Measurements from ENCODE around the gene ATXN1. TPM values are rescaled to one million over a fixed set of nuclear protein-coding genes. Genes with fewer than 3 reads are reported as not detected.
A peak's percentile ranks its signal among the peaks of the same experiment; 100 is the strongest.

Gene ATXN1
- total RNA-seq, 4 donors from 2014 or later: 38.7 to 78.3 (median 62.6) TPM

GRCh38 chr6:16756660-16757255 is 4.5 kb downstream of the ATXN1 start:
- TF ChIP-seq EP300 (IDR thresholded peaks at IDR 0.05): no peak
- TF ChIP-seq POLR2A (IDR thresholded peaks at IDR 0.05): no peak
- no peak for TF ChIP-seq POLR2AphosphoS5 (IDR thresholded peaks at IDR 0.05)
- TF ChIP-seq, protein P1, sequence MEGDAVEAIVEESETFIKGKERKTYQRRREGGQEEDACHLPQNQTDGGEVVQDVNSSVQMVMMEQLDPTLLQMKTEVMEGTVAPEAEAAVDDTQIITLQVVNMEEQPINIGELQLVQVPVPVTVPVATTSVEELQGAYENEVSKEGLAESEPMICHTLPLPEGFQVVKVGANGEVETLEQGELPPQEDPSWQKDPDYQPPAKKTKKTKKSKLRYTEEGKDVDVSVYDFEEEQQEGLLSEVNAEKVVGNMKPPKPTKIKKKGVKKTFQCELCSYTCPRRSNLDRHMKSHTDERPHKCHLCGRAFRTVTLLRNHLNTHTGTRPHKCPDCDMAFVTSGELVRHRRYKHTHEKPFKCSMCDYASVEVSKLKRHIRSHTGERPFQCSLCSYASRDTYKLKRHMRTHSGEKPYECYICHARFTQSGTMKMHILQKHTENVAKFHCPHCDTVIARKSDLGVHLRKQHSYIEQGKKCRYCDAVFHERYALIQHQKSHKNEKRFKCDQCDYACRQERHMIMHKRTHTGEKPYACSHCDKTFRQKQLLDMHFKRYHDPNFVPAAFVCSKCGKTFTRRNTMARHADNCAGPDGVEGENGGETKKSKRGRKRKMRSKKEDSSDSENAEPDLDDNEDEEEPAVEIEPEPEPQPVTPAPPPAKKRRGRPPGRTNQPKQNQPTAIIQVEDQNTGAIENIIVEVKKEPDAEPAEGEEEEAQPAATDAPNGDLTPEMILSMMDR (IDR thresholded peaks at IDR 0.05): no peak
- Histone ChIP-seq H3K27ac (no peak overlapping the region), H3K4me1 (peaks cover 0 to 71% (median 10%) of the 10 kb centered on the region in 3 donors), H3K36me3 (peaks cover 0 to 5% of the 10 kb centered on the region in 2 donors), H3K4me3 (no peak overlapping the region), H3K27me3 (no peaks in the 10 kb centered on the region), H3K9me3 (no peaks in the 10 kb centered on the region)
- 77 to 82% methylated on average over 5 of the region's 5 CpGs for WGBS, 2 donors (ENCODE audit: low coverage in 1 of 2)
- no peak for ATAC-seq

GRCh38 chr6:16755544-16755943 is 5.7 kb downstream of the ATXN1 start:
- no peak overlapping the region for H3K4me3 ChIP-seq
- 62 to 84% methylated on average over 3 of the region's 3 CpGs for whole genome bisulfite sequencing, 2 donors (ENCODE audit: low coverage in 1 of 2)
- peaks cover 0 to 12% of the 10 kb centered on the region in 2 donors for H3K36me3 ChIP-seq
- peaks cover 0 to 71% (median 10%) of the 10 kb centered on the region in 3 donors for H3K4me1 ChIP-seq
- ATAC-seq: no peak
- no peak for TF ChIP-seq POLR2AphosphoS5 (IDR thresholded peaks at IDR 0.05)
- TF ChIP-seq, protein P1 (IDR thresholded peaks at IDR 0.05): no peak
- no peak for TF ChIP-seq EP300 (IDR thresholded peaks at IDR 0.05)
- TF ChIP-seq POLR2A (IDR thresholded peaks at IDR 0.05): no peak
- peak overlapping the region in 1 of 4 donors; percentile 57 for H3K27ac ChIP-seq
- H3K9me3 ChIP-seq: no peaks in the 10 kb centered on the region
- no peaks in the 10 kb centered on the region for H3K27me3 ChIP-seq

DNA sequence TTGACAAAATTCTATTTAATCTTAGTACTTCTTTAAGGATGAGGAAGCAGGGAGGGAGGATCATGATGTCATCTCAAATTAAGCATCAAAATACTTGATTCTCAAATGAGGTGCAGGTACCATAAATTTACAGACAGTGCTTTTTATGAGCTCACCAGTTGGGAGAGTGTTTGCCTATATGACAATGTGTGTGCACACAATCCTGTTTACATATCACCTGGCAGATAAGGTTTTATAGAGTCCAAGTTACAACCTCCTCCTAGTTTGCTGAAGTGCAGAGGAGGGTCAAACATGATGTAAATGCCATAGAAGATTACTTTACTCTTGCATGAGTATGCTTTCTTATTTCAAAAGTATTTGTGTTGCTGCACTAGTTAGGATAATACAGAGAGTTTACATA is 6.4 kb downstream of the ATXN1 start:
- Histone ChIP-seq H3K36me3 (peaks cover 0 to 12% of the 10 kb centered on the region in 2 donors), H3K27ac (peak overlapping the region in 2 of 4 donors; percentile 34 to 57), H3K4me3 (no peak overlapping the region), H3K4me1 (peaks cover 0 to 71% (median 10%) of the 10 kb centered on the region in 3 donors), H3K9me3 (no peaks in the 10 kb centered on the region), H3K27me3 (no peaks in the 10 kb centered on the region)
- no peak for ATAC-seq
- TF ChIP-seq POLR2AphosphoS5 (IDR thresholded peaks at IDR 0.05) (no peak), POLR2A (IDR thresholded peaks at IDR 0.05) (no peak), EP300 (IDR thresholded peaks at IDR 0.05) (no peak)
- TF ChIP-seq, protein P1 (IDR thresholded peaks at IDR 0.05): no peak

DNA sequence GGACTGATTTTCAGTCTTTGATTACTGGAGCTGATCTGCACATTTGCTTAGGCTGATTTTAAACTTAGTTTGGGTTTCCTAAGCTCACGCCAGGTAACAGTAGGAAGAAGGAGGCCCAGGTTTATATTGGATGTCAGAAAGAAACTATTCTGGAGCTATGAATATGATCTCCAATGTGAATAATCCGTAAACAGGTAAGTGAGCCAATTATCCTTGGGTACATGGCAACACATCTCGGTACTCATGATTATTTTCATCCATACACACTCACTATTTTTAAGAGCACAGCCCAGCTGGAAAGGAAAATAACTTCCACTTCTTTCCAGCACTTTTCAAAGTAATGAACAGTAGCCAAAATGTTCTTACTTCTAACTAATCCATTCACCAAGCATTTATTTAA is 7.0 kb downstream of the ATXN1 start:
- H3K9me3 ChIP-seq: no peaks in the 10 kb centered on the region
- no peak for TF ChIP-seq EP300 (IDR thresholded peaks at IDR 0.05)
- TF ChIP-seq POLR2A (IDR thresholded peaks at IDR 0.05): no peak
- no peak for TF ChIP-seq POLR2AphosphoS5 (IDR thresholded peaks at IDR 0.05)
- TF ChIP-seq, protein P1 (IDR thresholded peaks at IDR 0.05): no peak
- 28 to 47% methylated on average over 3 of the region's 3 CpGs for WGBS, 2 donors (ENCODE audit: low coverage in 1 of 2)
- ATAC-seq: no peak
- no peak overlapping the region for H3K4me3 ChIP-seq
- peak overlapping the region in 3 of 4 donors; percentile 9 to 57 (median 34) for H3K27ac ChIP-seq
- peaks cover 0 to 71% (median 10%) of the 10 kb centered on the region in 3 donors for H3K4me1 ChIP-seq
- H3K36me3 ChIP-seq: peaks cover 0 to 12% of the 10 kb centered on the region in 2 donors
- no peaks in the 10 kb centered on the region for H3K27me3 ChIP-seq

GRCh38 chr6:16753341-16753740 is 7.9 kb downstream of the ATXN1 start:
- peaks cover 0 to 65% (median 5%) of the 10 kb centered on the region in 3 donors for H3K4me1 ChIP-seq
- TF ChIP-seq POLR2AphosphoS5 (IDR thresholded peaks at IDR 0.05) (no peak), EP300 (IDR thresholded peaks at IDR 0.05) (no peak), POLR2A (IDR thresholded peaks at IDR 0.05) (no peak)
- TF ChIP-seq, protein P1 (IDR thresholded peaks at IDR 0.05): no peak

More at GRCh38 chr6:16753341-16753740, 7.9 kb downstream of the ATXN1 start:
- Histone ChIP-seq H3K36me3 (peaks cover 0 to 12% of the 10 kb centered on the region in 2 donors), H3K27me3 (no peaks in the 10 kb centered on the region), H3K27ac (no peak overlapping the region), H3K4me3 (no peak overlapping the region), H3K9me3 (no peaks in the 10 kb centered on the region)
- WGBS, 2 donors (ENCODE audit: low coverage in 1 of 2): 70 to 83% methylated on average over 3 to 4 of the region's 4 CpGs
- ATAC-seq: no peak

Measured in gastroesophageal sphincter (tissue), 4 donors.